Breast epithelium (tissue), 3 donors: ENCODE results near the gene CDV3.

Experiments used
- CTCF ChIP-seq, 3 donors: fragments of 450-650 bp; IDR thresholded peaks; one replicate each; pipeline ENCODE4 v1.5.1; 2016 to 2017; ENCODE audit warnings: antibody characterized with exemption in 3 of 3, mild to moderate bottlenecking in 3 of 3, moderate library complexity in 3 of 3
- POLR2AphosphoS5 ChIP-seq, 3 donors: sonication (generic); formaldehyde crosslinking; IDR thresholded peaks; one replicate each; pipeline ENCODE4 v1.6.1; 2017; ENCODE audit warnings: antibody characterized with exemption in 3 of 3

- no peak for TF ChIP-seq POLR2AphosphoS5 (IDR thresholded peaks at IDR 0.05)
- TF ChIP-seq CTCF (IDR thresholded peaks at IDR 0.05), result no peak
Measured at GRCh38 chr3:133633439-133633838, 60.0 kb downstream of the CDV3 start.
